Adipocyte (in vitro differentiated cells): Measurements from ENCODE around the gene TMEM38A.
A peak's percentile ranks its signal among the peaks of the same experiment; 100 is the strongest.
"Not testable (repeated sequence)": the region's sequence is repeated elsewhere in the genome, so short reads cannot be mapped to it uniquely, and the experiment has no call there.

Source experiments
- DNase-seq: peaks from one replicate; pipeline ENCODE4 v3.0.0-alpha.2; 2015; ENCODE audit warnings: low read depth
- H3K27me3 ChIP-seq: replicated peaks from 2 replicates; pipeline ENCODE4 v1.7.0; 2013; ENCODE audit warnings: mild to moderate bottlenecking, low read length, moderate library complexity; ENCODE audit not compliant: control insufficient read depth, insufficient read depth
- H3K36me3 ChIP-seq: 2 replicates; pipeline ENCODE4 v1.7.0; 2013; ENCODE audit warnings: low read length, mild to moderate bottlenecking, moderate library complexity; ENCODE audit not compliant: control insufficient read depth, insufficient read depth, severe bottlenecking
- H3K4me1 ChIP-seq: 2 replicates; pipeline ENCODE4 v1.7.0; 2013; ENCODE audit warnings: mild to moderate bottlenecking, low read length, moderate library complexity; ENCODE audit not compliant: control insufficient read depth, insufficient read depth
- H3K4me3 ChIP-seq: 2 replicates; pipeline ENCODE4 v1.7.0; 2013; ENCODE audit warnings: mild to moderate bottlenecking, low read length, moderate library complexity
- H3K9ac ChIP-seq: 2 replicates; pipeline ENCODE4 v1.7.0; 2013; ENCODE audit warnings: mild to moderate bottlenecking, low read length, moderate library complexity
- H3K9me3 ChIP-seq: 2 replicates; pipeline ENCODE4 v1.7.0; 2013; ENCODE audit warnings: mild to moderate bottlenecking, low read length, moderate library complexity; ENCODE audit not compliant: control insufficient read depth

Gene TMEM38A

GRCh38 chr19:16638666-16639065 is 22.3 kb upstream of the TMEM38A start:
- Histone ChIP-seq H3K9me3 (no peaks in the 10 kb centered on the region), H3K4me3 (no peak overlapping the region), H3K9ac (no peak overlapping the region), H3K4me1 (peaks cover 4% of the 10 kb centered on the region), H3K27me3 (no peaks in the 10 kb centered on the region), H3K36me3 (peaks cover 66% of the 10 kb centered on the region)
- DNase-seq, result no peak

- Histone ChIP-seq H3K9ac (no peak overlapping the region), H3K36me3 (peaks cover 78% of the 10 kb centered on the region), H3K4me1 (peaks cover 8% of the 10 kb centered on the region), H3K9me3 (no peaks in the 10 kb centered on the region), H3K4me3 (no peak overlapping the region), H3K27me3 (no peaks in the 10 kb centered on the region)
- no peak for DNase-seq
Observed at GRCh38 chr19:16640951-16641350, 20.0 kb upstream of the TMEM38A start.

- Histone ChIP-seq H3K27me3 (no peaks in the 10 kb centered on the region), H3K9me3 (no peaks in the 10 kb centered on the region), H3K9ac (no peak overlapping the region), H3K4me1 (peaks cover 12% of the 10 kb centered on the region), H3K4me3 (no peak overlapping the region), H3K36me3 (peaks cover 82% of the 10 kb centered on the region)
- no peak for DNase-seq
Observed at GRCh38 chr19:16641695-16642094, 19.2 kb upstream of the TMEM38A start.

GRCh38 chr19:16645140-16645539 is 15.8 kb upstream of the TMEM38A start:
- H3K36me3 ChIP-seq, result peaks cover 64% of the 10 kb centered on the region

GRCh38 chr19:16649734-16650133 is 11.2 kb upstream of the TMEM38A start:
- Histone ChIP-seq H3K9ac (peak overlapping the region; percentile 4), H3K4me1 (peaks cover 35% of the 10 kb centered on the region), H3K36me3 (peaks cover 68% of the 10 kb centered on the region), H3K27me3 (no peaks in the 10 kb centered on the region), H3K9me3 (no peaks in the 10 kb centered on the region), H3K4me3 (peak overlapping the region; percentile 32)
- no peak for DNase-seq

More at GRCh38 chr19:16645140-16645539, 15.8 kb upstream of the TMEM38A start:
- DNase-seq, result no peak
- no peaks in the 10 kb centered on the region for H3K27me3 ChIP-seq
- no peak overlapping the region for H3K4me3 ChIP-seq
- no peak overlapping the region for H3K9ac ChIP-seq
- no peaks in the 10 kb centered on the region for H3K9me3 ChIP-seq
- H3K4me1 ChIP-seq, result peaks cover 26% of the 10 kb centered on the region

GRCh38 chr19:16650821-16651220 is 10.1 kb upstream of the TMEM38A start:
- Histone ChIP-seq H3K4me1 (peaks cover 31% of the 10 kb centered on the region), H3K4me3 (no peak overlapping the region), H3K36me3 (peaks cover 67% of the 10 kb centered on the region), H3K9ac (no peak overlapping the region), H3K9me3 (no peaks in the 10 kb centered on the region), H3K27me3 (no peaks in the 10 kb centered on the region)
- no peak for DNase-seq

DNA sequence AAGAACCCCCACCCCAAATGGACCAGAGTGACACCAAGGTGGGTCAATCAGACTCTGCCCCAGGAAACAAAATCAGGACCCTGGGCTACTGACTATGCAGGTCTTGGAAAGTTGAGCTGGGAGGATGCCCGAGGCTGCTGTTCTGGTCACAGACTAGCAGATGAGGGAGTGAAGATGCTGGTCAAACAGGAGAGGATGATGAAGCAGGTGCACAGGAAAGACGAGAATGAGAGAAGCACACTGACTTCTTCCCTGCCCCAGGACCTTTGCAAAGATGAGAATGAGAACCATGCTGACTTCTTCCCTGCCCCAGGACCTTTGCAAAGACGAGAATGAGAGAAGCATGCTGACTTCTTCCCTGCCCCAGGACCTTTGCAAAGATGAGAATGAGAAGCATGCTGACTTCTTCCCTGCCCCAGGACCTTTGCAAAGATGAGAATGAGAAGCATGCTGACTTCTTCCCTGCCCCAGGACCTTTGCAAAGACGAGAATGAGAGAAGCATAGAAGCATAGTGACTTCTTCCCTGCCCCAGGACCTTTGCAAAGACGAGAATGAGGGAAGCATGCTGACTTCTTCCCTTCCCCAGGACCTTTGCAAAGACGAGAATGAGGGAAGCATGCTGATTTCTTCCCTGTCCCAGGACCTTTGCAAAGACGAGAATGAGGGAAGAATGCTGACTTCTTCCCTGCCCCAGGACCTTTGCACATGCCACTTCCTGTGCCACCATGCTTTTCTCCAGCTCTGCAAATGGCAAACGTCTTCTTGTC is 9.3 kb upstream of the TMEM38A start:
- not testable (repeated sequence) for H3K9ac ChIP-seq, H3K27me3 ChIP-seq, H3K9me3 ChIP-seq, H3K4me3 ChIP-seq, DNase-seq
- Histone ChIP-seq H3K4me1 (peaks cover 28% of the 10 kb centered on the region), H3K36me3 (peaks cover 65% of the 10 kb centered on the region)

DNA sequence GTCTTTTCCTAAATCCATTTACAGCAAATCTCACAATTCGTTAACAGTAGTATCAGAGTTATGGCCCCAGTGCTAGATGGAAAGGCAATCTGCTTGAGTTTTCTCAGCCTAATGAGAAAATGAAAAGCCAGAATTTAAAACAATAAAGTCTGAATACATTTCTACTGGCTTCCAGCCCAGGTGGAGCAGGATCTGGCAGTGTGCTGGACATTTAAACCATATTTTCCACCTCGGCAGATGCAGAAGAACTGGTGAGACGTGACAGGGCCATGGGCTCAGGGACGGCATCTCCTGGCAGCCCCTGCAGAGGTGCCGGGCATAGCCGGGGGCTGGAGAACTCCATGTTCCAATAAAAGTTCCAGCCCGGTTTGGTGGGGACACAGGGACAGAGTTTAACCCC is 8.1 kb upstream of the TMEM38A start:
- Histone ChIP-seq H3K9me3 (no peaks in the 10 kb centered on the region), H3K4me3 (no peak overlapping the region), H3K36me3 (peaks cover 68% of the 10 kb centered on the region), H3K9ac (no peak overlapping the region), H3K4me1 (peaks cover 22% of the 10 kb centered on the region), H3K27me3 (no peaks in the 10 kb centered on the region)
- no peak for DNase-seq

DNA sequence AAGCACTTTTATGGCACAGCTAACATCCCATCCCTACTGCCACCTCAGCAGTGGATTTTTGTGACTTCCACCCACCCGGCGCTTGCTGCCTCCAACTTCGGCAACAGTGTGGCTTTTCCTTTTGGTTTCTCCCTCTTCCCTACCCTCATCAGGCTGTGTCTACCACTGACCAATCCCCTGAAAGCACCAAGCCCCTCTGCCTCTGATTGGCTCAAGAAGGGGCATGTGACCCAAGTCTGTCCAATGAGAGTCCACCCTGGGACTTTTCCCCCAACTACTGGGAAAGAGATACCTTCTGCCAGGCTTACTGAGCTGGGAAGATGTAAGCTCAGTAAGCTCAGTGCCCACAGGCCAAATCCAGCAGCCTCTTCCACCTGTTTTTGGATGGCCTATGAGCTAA is 6.8 kb upstream of the TMEM38A start:
- peaks cover 29% of the 10 kb centered on the region for H3K4me1 ChIP-seq
- H3K36me3 ChIP-seq, result peaks cover 76% of the 10 kb centered on the region
- no peak overlapping the region for H3K9ac ChIP-seq
- H3K9me3 ChIP-seq, result no peaks in the 10 kb centered on the region
- DNase-seq, result no peak
- H3K4me3 ChIP-seq, result no peak overlapping the region
- H3K27me3 ChIP-seq, result no peaks in the 10 kb centered on the region

GRCh38 chr19:16654627-16655026 is 6.3 kb upstream of the TMEM38A start:
- no peaks in the 10 kb centered on the region for H3K27me3 ChIP-seq
- peaks cover 27% of the 10 kb centered on the region for H3K4me1 ChIP-seq
- H3K9ac ChIP-seq, result no peak overlapping the region
- no peak overlapping the region for H3K4me3 ChIP-seq
- no peak for DNase-seq
- H3K36me3 ChIP-seq, result peaks cover 76% of the 10 kb centered on the region
- H3K9me3 ChIP-seq, result no peaks in the 10 kb centered on the region

DNA sequence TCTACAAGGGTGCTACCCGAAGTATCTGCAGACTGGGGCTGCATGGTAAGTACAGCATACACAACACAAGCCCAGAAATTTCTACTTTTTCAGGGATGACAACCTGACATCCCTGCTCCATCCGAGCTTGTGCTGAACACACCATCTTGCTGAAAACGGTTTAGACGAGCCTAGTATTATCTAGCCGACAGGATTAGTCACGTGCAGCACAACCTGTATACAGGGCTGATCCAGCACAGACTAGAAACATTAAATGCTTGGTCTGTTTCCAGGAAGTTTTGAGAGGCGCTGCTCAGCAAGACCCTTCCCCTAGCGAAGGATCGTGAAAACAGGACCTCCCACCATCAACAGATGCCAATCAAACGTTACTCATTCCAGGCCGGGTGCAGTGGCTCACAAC is 5.2 kb upstream of the TMEM38A start:
- H3K9ac ChIP-seq, result no peak overlapping the region
- no peak for DNase-seq
- no peak overlapping the region for H3K4me3 ChIP-seq
- H3K4me1 ChIP-seq, result peaks cover 22% of the 10 kb centered on the region
- H3K27me3 ChIP-seq, result no peaks in the 10 kb centered on the region
- H3K36me3 ChIP-seq, result peaks cover 73% of the 10 kb centered on the region
- no peaks in the 10 kb centered on the region for H3K9me3 ChIP-seq

DNA sequence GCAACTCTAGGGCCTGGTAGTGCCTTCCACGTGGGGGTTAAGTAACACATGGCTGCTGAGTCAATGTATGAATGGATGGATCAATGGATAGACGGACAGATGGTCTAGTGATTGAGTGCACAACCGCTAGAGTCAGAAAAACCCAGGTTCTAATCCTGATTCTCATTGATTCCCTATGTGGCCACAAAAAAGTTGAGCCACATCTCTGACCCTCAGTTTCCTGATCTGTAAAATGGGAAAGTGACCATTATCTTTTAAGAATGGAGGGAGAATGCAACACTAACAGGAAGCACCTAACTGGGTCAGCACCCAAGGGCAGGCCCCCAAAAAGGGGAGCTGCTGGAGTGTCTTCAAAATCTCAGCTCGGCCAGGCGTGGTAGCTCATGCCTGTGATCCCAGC is 3.6 kb upstream of the TMEM38A start:
- Histone ChIP-seq H3K36me3 (peaks cover 56% of the 10 kb centered on the region), H3K4me3 (no peak overlapping the region), H3K4me1 (peaks cover 26% of the 10 kb centered on the region), H3K27me3 (no peaks in the 10 kb centered on the region), H3K9me3 (no peaks in the 10 kb centered on the region), H3K9ac (no peak overlapping the region)
- no peak for DNase-seq
